ENCODE measurements around the gene ABHD14A.

The ABHD14A gene

GRCh38 chr3:52006017-52006819, 31.4 kb downstream of the ABHD14A start:
- H3K4me3 ChIP-seq (ENCODE audit: low read depth in 1 of 2, low read length in 1 of 2): no peak overlapping the region

GRCh38 chr3:52006820-52007133, 31.9 kb downstream of the ABHD14A start:
- Histone ChIP-seq H3K27me3 (no peaks in the 10 kb centered on the region), H3K9me3 (no peaks in the 10 kb centered on the region), H3K27ac (no peak overlapping the region), H3K36me3 (no peaks in the 10 kb centered on the region), H3K4me3 (ENCODE audit: low read depth in 1 of 2, low read length in 1 of 2) (no peak overlapping the region), H3K4me1 (ENCODE audit: control insufficient read depth in 1 of 2, insufficient read depth in 1 of 2, low read depth in 1 of 2, low read length in 1 of 2) (no peaks in the 10 kb centered on the region)
- TF ChIP-seq, protein P1, sequence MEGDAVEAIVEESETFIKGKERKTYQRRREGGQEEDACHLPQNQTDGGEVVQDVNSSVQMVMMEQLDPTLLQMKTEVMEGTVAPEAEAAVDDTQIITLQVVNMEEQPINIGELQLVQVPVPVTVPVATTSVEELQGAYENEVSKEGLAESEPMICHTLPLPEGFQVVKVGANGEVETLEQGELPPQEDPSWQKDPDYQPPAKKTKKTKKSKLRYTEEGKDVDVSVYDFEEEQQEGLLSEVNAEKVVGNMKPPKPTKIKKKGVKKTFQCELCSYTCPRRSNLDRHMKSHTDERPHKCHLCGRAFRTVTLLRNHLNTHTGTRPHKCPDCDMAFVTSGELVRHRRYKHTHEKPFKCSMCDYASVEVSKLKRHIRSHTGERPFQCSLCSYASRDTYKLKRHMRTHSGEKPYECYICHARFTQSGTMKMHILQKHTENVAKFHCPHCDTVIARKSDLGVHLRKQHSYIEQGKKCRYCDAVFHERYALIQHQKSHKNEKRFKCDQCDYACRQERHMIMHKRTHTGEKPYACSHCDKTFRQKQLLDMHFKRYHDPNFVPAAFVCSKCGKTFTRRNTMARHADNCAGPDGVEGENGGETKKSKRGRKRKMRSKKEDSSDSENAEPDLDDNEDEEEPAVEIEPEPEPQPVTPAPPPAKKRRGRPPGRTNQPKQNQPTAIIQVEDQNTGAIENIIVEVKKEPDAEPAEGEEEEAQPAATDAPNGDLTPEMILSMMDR (IDR thresholded peaks at IDR 0.05): no peak

More at GRCh38 chr3:52006017-52006819, 31.4 kb downstream of the ABHD14A start:
- H3K9me3 ChIP-seq: no peaks in the 10 kb centered on the region
- TF ChIP-seq, protein P1 (IDR thresholded peaks at IDR 0.05): no peak
- no peaks in the 10 kb centered on the region for H3K36me3 ChIP-seq
- no peak overlapping the region for H3K27ac ChIP-seq
- H3K27me3 ChIP-seq: no peaks in the 10 kb centered on the region
- H3K4me1 ChIP-seq (ENCODE audit: control insufficient read depth in 1 of 2, insufficient read depth in 1 of 2, low read depth in 1 of 2, low read length in 1 of 2): peaks cover 0 to 5% of the 10 kb centered on the region in 2 experiments

DNA sequence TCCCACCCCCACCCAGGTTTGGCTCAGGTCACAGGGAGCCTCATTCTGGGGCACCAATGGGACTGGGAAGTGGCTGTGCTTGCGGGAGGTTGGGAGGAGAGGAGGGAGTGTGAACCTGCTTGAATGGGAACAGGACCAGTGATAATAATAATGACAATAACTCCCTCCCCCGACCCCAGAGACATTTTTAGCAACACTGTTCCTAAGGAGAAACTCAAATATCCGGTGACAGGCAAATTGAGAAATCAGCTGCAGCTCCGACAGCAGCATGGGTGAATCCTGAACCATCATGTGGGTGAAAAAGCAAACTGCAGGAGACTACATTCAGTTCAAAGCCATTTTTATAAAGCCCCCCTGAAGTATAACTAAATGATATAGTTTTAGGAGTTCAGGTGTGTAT, 32.4 kb downstream of the ABHD14A start:
- H3K9me3 ChIP-seq: no peaks in the 10 kb centered on the region

GRCh38 chr3:52010431-52010830, 35.6 kb downstream of the ABHD14A start:
- H3K4me1 ChIP-seq (ENCODE audit: control insufficient read depth in 1 of 2, insufficient read depth in 1 of 2, low read depth in 1 of 2, low read length in 1 of 2): no peaks in the 10 kb centered on the region
- TF ChIP-seq, protein P1 (IDR thresholded peaks at IDR 0.05): no peak
- H3K27me3 ChIP-seq: no peaks in the 10 kb centered on the region
- H3K4me3 ChIP-seq (ENCODE audit: low read depth in 1 of 2, low read length in 1 of 2): no peak overlapping the region
- H3K36me3 ChIP-seq: no peaks in the 10 kb centered on the region
- H3K9me3 ChIP-seq: no peaks in the 10 kb centered on the region
- no peak overlapping the region for H3K27ac ChIP-seq

More for the DNA sequence above, 32.4 kb downstream of the ABHD14A start:
- Histone ChIP-seq H3K4me1 (ENCODE audit: control insufficient read depth in 1 of 2, insufficient read depth in 1 of 2, low read depth in 1 of 2, low read length in 1 of 2) (no peaks in the 10 kb centered on the region), H3K4me3 (ENCODE audit: low read depth in 1 of 2, low read length in 1 of 2) (no peak overlapping the region), H3K27me3 (no peaks in the 10 kb centered on the region), H3K36me3 (no peaks in the 10 kb centered on the region), H3K27ac (no peak overlapping the region)
- TF ChIP-seq, protein P1 (IDR thresholded peaks at IDR 0.05): no peak

DNA sequence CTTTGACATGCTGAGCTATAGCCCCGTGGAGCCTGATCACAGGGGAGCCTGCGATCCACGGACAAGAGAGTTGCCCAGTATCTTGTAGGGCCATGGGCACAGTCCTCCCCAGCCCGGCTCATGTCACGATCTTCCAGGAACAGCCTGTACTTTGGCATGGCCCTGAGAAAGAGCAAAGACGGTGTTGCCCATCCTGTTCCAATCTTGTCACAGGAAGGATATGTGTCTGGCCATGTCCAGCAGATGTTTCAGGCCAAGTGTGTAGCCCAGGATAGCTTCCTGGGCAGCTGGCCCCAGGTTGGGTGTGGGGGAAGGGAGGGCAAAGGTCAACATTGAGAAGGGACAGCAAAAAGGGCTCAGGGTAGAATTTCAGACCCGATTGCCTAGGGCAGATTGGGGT, 37.8 kb downstream of the ABHD14A start:
- Histone ChIP-seq H3K4me1 (ENCODE audit: control insufficient read depth in 1 of 2, insufficient read depth in 1 of 2, low read depth in 1 of 2, low read length in 1 of 2) (no peaks in the 10 kb centered on the region), H3K27ac (no peak overlapping the region), H3K36me3 (no peaks in the 10 kb centered on the region), H3K9me3 (no peaks in the 10 kb centered on the region), H3K27me3 (no peaks in the 10 kb centered on the region), H3K4me3 (ENCODE audit: low read depth in 1 of 2, low read length in 1 of 2) (no peak overlapping the region)
- TF ChIP-seq, protein P1 (IDR thresholded peaks at IDR 0.05): no peak
